Measurements from ENCODE around the gene LILRA1. TPM values are rescaled to one million over a fixed set of nuclear protein-coding genes. Genes with fewer than 3 reads are reported as not detected.

Gene LILRA1
- total RNA-seq, 4 donors from 2014 or later, result not detected

DNA sequence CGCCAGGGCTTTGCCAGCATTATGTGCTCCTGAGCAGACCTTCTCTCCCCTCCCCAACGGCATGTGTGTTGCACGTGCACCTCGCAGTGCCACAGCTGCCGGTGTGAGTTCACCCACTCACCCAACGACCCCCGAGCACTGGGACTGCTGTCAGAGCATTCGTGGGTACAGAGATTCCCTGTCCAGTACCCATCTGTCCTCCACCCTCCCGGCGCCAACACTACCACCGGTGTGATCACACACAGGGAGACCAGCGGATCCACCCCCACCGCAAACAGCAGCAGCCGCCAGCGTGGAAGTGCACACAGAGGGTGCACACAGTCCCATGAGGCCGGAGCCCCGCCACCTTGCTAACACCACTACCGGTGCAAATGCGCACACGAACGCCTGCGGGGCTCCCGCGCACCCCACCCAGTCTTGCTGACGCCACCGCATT lies 15.9 kb downstream of the LILRA1 start:
- Histone ChIP-seq H3K4me3 (no peak overlapping the region), H3K4me1 (no peaks in the 10 kb centered on the region), H3K36me3 (no peaks in the 10 kb centered on the region), H3K27me3 (peaks cover 7% of the 10 kb centered on the region), H3K9me3 (peaks cover 28% of the 10 kb centered on the region), H3K27ac (no peak overlapping the region)
- DNase-seq (ENCODE audit: low spot score in 2 of 2), result no peak
- WGBS, result 91% methylated on average over 26 of the region's 26 CpGs
- TF ChIP-seq POLR2A (IDR thresholded peaks at IDR 0.05) (no peak), EP300 (IDR thresholded peaks at IDR 0.05) (no peak), POLR2AphosphoS5 (IDR thresholded peaks at IDR 0.05) (no peak)
- TF ChIP-seq, protein P1, sequence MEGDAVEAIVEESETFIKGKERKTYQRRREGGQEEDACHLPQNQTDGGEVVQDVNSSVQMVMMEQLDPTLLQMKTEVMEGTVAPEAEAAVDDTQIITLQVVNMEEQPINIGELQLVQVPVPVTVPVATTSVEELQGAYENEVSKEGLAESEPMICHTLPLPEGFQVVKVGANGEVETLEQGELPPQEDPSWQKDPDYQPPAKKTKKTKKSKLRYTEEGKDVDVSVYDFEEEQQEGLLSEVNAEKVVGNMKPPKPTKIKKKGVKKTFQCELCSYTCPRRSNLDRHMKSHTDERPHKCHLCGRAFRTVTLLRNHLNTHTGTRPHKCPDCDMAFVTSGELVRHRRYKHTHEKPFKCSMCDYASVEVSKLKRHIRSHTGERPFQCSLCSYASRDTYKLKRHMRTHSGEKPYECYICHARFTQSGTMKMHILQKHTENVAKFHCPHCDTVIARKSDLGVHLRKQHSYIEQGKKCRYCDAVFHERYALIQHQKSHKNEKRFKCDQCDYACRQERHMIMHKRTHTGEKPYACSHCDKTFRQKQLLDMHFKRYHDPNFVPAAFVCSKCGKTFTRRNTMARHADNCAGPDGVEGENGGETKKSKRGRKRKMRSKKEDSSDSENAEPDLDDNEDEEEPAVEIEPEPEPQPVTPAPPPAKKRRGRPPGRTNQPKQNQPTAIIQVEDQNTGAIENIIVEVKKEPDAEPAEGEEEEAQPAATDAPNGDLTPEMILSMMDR (IDR thresholded peaks at IDR 0.05), result no peak

DNA sequence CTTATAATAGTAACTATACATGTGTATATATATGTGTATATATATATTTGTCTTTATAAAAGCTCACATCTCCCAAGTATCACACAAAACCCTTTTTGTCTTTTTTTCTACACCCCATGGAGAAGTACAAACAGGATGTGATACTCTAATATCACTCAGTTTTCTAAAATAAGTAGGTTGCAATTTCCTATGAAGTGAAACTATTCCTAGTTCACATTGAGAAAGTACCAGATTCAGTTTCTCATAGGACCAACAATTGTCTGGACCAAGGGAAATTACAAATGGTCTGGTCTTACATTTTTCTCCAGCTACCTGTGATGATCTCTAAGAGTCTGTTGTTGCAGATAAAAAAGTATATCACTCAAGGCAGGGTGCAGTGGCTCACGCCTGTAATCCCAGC lies 19.0 kb downstream of the LILRA1 start:
- no peak for DNase-seq (ENCODE audit: low spot score in 2 of 2)
- Histone ChIP-seq H3K27ac (no peak overlapping the region), H3K9me3 (peaks cover 16% of the 10 kb centered on the region), H3K4me1 (no peaks in the 10 kb centered on the region), H3K27me3 (no peaks in the 10 kb centered on the region), H3K4me3 (no peak overlapping the region), H3K36me3 (no peaks in the 10 kb centered on the region)
- TF ChIP-seq, protein P1 (IDR thresholded peaks at IDR 0.05), result no peak
- TF ChIP-seq EP300 (IDR thresholded peaks at IDR 0.05), result no peak
- TF ChIP-seq POLR2AphosphoS5 (IDR thresholded peaks at IDR 0.05), result no peak
- TF ChIP-seq POLR2A (IDR thresholded peaks at IDR 0.05), result no peak
- 83% methylated on average over 1 of the region's 1 CpG for WGBS

DNA sequence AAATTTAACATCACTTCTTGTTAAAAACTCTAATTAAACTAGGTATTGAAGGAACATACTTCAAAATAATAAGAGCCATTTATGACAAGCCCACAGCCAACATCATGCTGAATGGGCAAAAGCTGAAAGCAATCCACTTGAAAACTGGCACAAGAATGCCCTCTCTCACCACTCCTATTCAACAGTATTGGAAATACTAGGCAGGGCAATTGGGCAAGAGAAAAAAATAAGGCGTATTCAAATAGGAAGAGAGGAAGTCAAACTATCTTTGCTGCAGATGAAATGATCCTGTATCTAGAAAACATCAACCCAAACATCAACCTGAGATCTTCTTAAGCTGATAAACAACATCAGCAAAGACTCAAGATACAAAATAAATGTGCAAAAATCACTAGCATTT lies 21.3 kb downstream of the LILRA1 start:
- Histone ChIP-seq H3K9me3 (peaks cover 13% of the 10 kb centered on the region), H3K36me3 (no peaks in the 10 kb centered on the region), H3K4me1 (no peaks in the 10 kb centered on the region), H3K4me3 (no peak overlapping the region), H3K27ac (no peak overlapping the region), H3K27me3 (no peaks in the 10 kb centered on the region)
- 78% methylated on average over 1 of the region's 1 CpG for WGBS
- TF ChIP-seq, protein P1 (IDR thresholded peaks at IDR 0.05), result no peak
- no peak for TF ChIP-seq EP300 (IDR thresholded peaks at IDR 0.05)
- no peak for TF ChIP-seq POLR2AphosphoS5 (IDR thresholded peaks at IDR 0.05)
- DNase-seq (ENCODE audit: low spot score in 2 of 2), result no peak

DNA sequence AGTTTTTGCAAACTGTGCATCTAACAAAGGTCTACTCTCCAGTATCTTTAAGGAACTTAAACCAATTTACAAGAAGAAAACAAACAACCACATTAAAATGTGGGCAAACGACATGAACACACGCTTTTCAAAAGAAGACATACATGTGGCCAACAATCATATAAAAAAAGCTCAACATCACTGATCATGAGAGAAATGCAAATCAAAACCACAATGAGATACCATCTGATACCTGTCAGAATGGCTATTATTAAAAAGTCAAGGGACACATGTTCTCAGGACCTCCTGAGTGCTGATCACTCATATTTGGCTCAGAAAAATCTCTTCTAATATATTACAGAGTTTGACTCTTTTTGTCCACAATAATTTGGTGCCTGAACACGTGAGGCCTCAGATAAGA lies 22.6 kb downstream of the LILRA1 start:
- TF ChIP-seq POLR2AphosphoS5 (IDR thresholded peaks at IDR 0.05) (no peak), EP300 (IDR thresholded peaks at IDR 0.05) (no peak), POLR2A (IDR thresholded peaks at IDR 0.05) (no peak)
- TF ChIP-seq, protein P1 (IDR thresholded peaks at IDR 0.05), result no peak
- Histone ChIP-seq H3K4me3 (no peak overlapping the region), H3K27me3 (no peaks in the 10 kb centered on the region), H3K27ac (no peak overlapping the region), H3K36me3 (no peaks in the 10 kb centered on the region), H3K4me1 (no peaks in the 10 kb centered on the region), H3K9me3 (peaks cover 7% of the 10 kb centered on the region)
- 65% methylated on average over 3 of the region's 3 CpGs for WGBS
- DNase-seq (ENCODE audit: low spot score in 2 of 2), result no peak

DNA sequence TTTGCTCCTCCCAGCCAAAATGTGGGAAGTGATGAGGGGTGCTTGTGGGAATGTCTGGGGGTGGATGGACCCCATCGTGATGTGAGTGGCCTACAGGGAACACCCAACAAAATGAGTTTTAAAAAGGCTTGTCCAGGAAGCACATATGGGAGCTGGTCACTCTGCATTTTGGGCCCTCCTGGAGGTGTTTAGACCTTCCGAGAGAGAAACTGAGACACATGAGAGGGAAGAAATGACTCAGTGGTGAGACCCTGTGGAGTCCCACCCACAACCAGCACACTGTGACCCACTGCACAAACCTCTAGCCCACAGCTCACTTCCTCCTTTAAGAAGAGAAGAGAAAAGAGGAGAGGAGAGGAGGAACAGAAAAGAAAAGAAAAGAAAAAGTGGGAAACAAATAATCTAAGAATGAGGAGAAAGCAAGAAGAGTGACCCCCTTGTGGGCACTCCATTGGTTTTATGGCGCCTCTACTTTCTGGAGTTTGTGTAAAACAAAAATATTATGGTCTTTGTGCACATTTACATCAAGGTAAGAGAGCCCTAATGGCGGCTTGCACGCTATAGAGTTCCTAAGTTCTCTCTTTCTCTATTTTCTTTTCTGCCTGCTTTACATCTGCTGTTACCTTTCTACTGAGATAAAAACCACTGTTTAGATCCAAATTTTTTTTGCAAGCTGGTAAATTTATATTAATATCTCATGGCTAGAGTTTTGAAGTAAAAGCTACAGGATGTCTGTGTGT lies 23.6 kb downstream of the LILRA1 start:
- no peaks in the 10 kb centered on the region for H3K4me1 ChIP-seq
- no peak for DNase-seq (ENCODE audit: low spot score in 2 of 2)
- H3K27ac ChIP-seq, result no peak overlapping the region
- H3K36me3 ChIP-seq, result no peaks in the 10 kb centered on the region
- 72% methylated on average over 5 of the region's 5 CpGs for WGBS
- TF ChIP-seq, protein P1 (IDR thresholded peaks at IDR 0.05), result no peak
- TF ChIP-seq EP300 (IDR thresholded peaks at IDR 0.05) (no peak), POLR2A (IDR thresholded peaks at IDR 0.05) (no peak)
- no peaks in the 10 kb centered on the region for H3K9me3 ChIP-seq
- H3K27me3 ChIP-seq, result no peaks in the 10 kb centered on the region
- H3K4me3 ChIP-seq, result no peak overlapping the region

Data from suprapubic skin (tissue), 4 donors.